ENCODE data around the gene MS4A4A. TPM values are rescaled to one million over a fixed set of nuclear protein-coding genes. Genes with fewer than 3 reads are reported as not detected.

MS4A4A gene
- total and polyA plus RNA-seq, 2 of the 8 experiments (the other 6 are each of a cell fraction or from before 2014, with no cell fraction given): not detected

GRCh38 chr11:60316317-60316716 lies 35.9 kb downstream of the MS4A4A start:
- Histone ChIP-seq H2AFZ (ENCODE audit: low read length) (no peak overlapping the region), H3K18ac (ENCODE audit: extremely low read depth, low read length) (no peak overlapping the region), H3K23me2 (ENCODE audit: low read depth, low read length) (no peaks in the 10 kb centered on the region), H2AK5ac (ENCODE audit: low read depth, low read length) (no peak overlapping the region), H2BK15ac (ENCODE audit: low read length) (no peak overlapping the region), H3K27me3 (replicated peaks in 1 of 4; ENCODE audit: control insufficient read depth in 3 of 4, extremely low read depth in 1 of 4, insufficient read depth in 3 of 4, low read length in 3 of 4) (no peaks in the 10 kb centered on the region), H3K27ac (ENCODE audit: low read depth, low read length) (no peak overlapping the region), H3K4me1 (replicated peaks in 1 of 4; ENCODE audit: control insufficient read depth in 3 of 4, insufficient read depth in 4 of 4, low read length in 3 of 4) (no peaks in the 10 kb centered on the region), H4K20me1 (replicated peaks in 1 of 2; ENCODE audit: control insufficient read depth in 1 of 2, insufficient read depth in 2 of 2, low read length in 2 of 2) (no peaks in the 10 kb centered on the region), H3K4me3 (ENCODE audit: extremely low read depth in 1 of 4, insufficient read depth in 2 of 4, low read depth in 3 of 4, low read length in 4 of 4) (no peak overlapping the region), H3K9me3 (ENCODE audit: insufficient read depth in 2 of 2, low read depth in 1 of 2, low read length in 1 of 2) (no peaks in the 10 kb centered on the region), H3K9ac (replicated peaks in 1 of 4; ENCODE audit: extremely low read depth in 1 of 4, low read depth in 3 of 4, low read length in 3 of 4) (no peak overlapping the region), H3K4me2 (ENCODE audit: insufficient read depth in 1 of 2, low read depth in 2 of 2, low read length in 2 of 2) (no peak overlapping the region), H2BK120ac (replicated peaks; ENCODE audit: low read depth, low read length) (no peak overlapping the region), H2BK5ac (ENCODE audit: low read depth, low read length) (no peak overlapping the region), H3K4ac (replicated peaks; ENCODE audit: insufficient read length, low read depth, low read length) (no peak overlapping the region), H3K14ac (ENCODE audit: insufficient read length) (no peak overlapping the region), H3K56ac (replicated peaks; ENCODE audit: insufficient read length, low read depth, low read length) (no peak overlapping the region), H2BK12ac (ENCODE audit: low read depth, low read length) (no peak overlapping the region), H2BK20ac (ENCODE audit: low read length) (no peak overlapping the region), H3K79me1 (ENCODE audit: low read depth, low read length) (no peaks in the 10 kb centered on the region), H3K36me3 (ENCODE audit: control insufficient read depth in 2 of 4, insufficient read depth in 4 of 4, low read length in 3 of 4) (no peaks in the 10 kb centered on the region), H4K5ac (ENCODE audit: insufficient read length, low read depth, low read length) (no peak overlapping the region), H4K8ac (ENCODE audit: extremely low read depth, insufficient read depth, low read length) (no peak overlapping the region), H3K79me2 (ENCODE audit: control insufficient read depth in 1 of 2, insufficient read depth in 2 of 2, low read length in 2 of 2) (no peaks in the 10 kb centered on the region), H3K23ac (ENCODE audit: insufficient read length) (no peak overlapping the region), H4K91ac (replicated peaks; ENCODE audit: insufficient read length, low read length) (no peak overlapping the region)
- DNase-seq (ENCODE audit: low read depth in 1 of 2, low spot score in 2 of 2) (no peak), FAIRE-seq (no peak)
- POLR2A ChIA-PET (ENCODE audit: partially characterized antibody): no interaction called here
- WGBS, 2 experiments (ENCODE audit: extremely low coverage in 1 of 2, insufficient coverage in 1 of 2, insufficient read length in 1 of 2, insufficient replicate concordance in 2 of 2, low coverage in 1 of 2, low lambda C conversion rate in 2 of 2, missing lambda C conversion rate in 1 of 2): 88% methylated on average over 2 of the region's 2 CpGs; no CpG with 5 or more reads in 1 of the 2 experiments
- CTCF ChIA-PET (ENCODE audit: partially characterized antibody): interaction anchor here (0.9 to 7.4 kb wide), 5 partner anchors 9 to 65 kb away, joined by 5 to 52 read pairs (median 5); no protein-coding TSS in a partner anchor
- TF ChIP-seq CHD1 (IDR thresholded peaks at IDR 0.05; ENCODE audit: low read depth, low read length): no peak
- no peak for TF ChIP-seq SAP30 (IDR thresholded peaks at IDR 0.05; ENCODE audit: insufficient read depth, insufficient replicate concordance, low read length)
- TF ChIP-seq CHD2 (IDR thresholded peaks at IDR 0.05; ENCODE audit: low read length): no peak
- TF ChIP-seq JUND (IDR thresholded peaks at IDR 0.05; ENCODE audit: low read length): no peak
- TF ChIP-seq HDAC2 (IDR thresholded peaks at IDR 0.05; ENCODE audit: borderline replicate concordance in 1 of 2, low read depth in 2 of 2, low read length in 2 of 2): no peak
- TF ChIP-seq CBX5 (IDR thresholded peaks at IDR 0.05; ENCODE audit: low read depth, low read length): no peak
- TF ChIP-seq GTF2F1 (IDR thresholded peaks at IDR 0.05; ENCODE audit: borderline replicate concordance, low read depth, low read length): no peak
- no peak for TF ChIP-seq RFX5 (IDR thresholded peaks at IDR 0.05; ENCODE audit: borderline replicate concordance, low read depth, low read length)
- TF ChIP-seq MAX (IDR thresholded peaks at IDR 0.05): no peak
- no peak for TF ChIP-seq SIRT6 (IDR thresholded peaks at IDR 0.05; ENCODE audit: low read length)
- no peak for TF ChIP-seq KDM4A (IDR thresholded peaks at IDR 0.05; ENCODE audit: low read depth, low read length, severe bottlenecking)
- no peak for TF ChIP-seq KDM5A (IDR thresholded peaks at IDR 0.05; ENCODE audit: low read length)
- TF ChIP-seq SP1 (IDR thresholded peaks at IDR 0.05; ENCODE audit: low read depth, low read length): no peak
- no peak for TF ChIP-seq USF2 (IDR thresholded peaks at IDR 0.05; ENCODE audit: low read length)
